H9 (cell line): ENCODE results near the gene PRKAG3. TPM values are rescaled to one million over a fixed set of nuclear protein-coding genes. Genes with fewer than 3 reads are reported as not detected.

Experiments used
- DNase-seq: peaks from one replicate; pipeline ENCODE4 v3.0.0-alpha.2; 2017
- H2AFZ ChIP-seq: one replicate; pipeline ENCODE4 v1.6.1; 2013; ENCODE audit warnings: mild to moderate bottlenecking, low read length, control low read depth, moderate library complexity
- H2AK5ac ChIP-seq: 2 replicates; pipeline ENCODE4 v1.6.1; 2013; ENCODE audit warnings: low read length, control low read depth, mixed read lengths; ENCODE audit not compliant: insufficient read length
- H2BK120ac ChIP-seq: one replicate; pipeline ENCODE4 v1.6.1; 2013; ENCODE audit warnings: low read depth, mild to moderate bottlenecking, low read length, control low read depth, inconsistent platforms; ENCODE audit not compliant: poor library complexity, severe bottlenecking
- H2BK12ac ChIP-seq: 2 replicates; pipeline ENCODE4 v1.6.1; 2013; ENCODE audit warnings: low read length, control low read depth, mixed read lengths, low read depth; ENCODE audit not compliant: insufficient read length
- H2BK15ac ChIP-seq: 2 replicates; pipeline ENCODE4 v1.6.1; 2013; ENCODE audit warnings: low read depth, low read length, control low read depth
- H2BK20ac ChIP-seq: one replicate; pipeline ENCODE4 v1.6.1; 2013; ENCODE audit warnings: low read depth, mild to moderate bottlenecking, low read length, control low read depth, inconsistent platforms; ENCODE audit not compliant: poor library complexity, severe bottlenecking
- H2BK5ac ChIP-seq: 2 replicates; pipeline ENCODE4 v1.6.1; 2013; ENCODE audit warnings: low read length, control low read depth, mixed read lengths; ENCODE audit not compliant: insufficient read length
- H3K14ac ChIP-seq: 2 replicates; pipeline ENCODE4 v1.6.1; 2013; ENCODE audit warnings: low read length, control low read depth; ENCODE audit not compliant: insufficient read depth
- H3K18ac ChIP-seq: 2 replicates; pipeline ENCODE4 v1.6.1; 2013; ENCODE audit warnings: low read depth, mild to moderate bottlenecking, mixed read lengths, low read length, control low read depth; ENCODE audit not compliant: insufficient read length
- H3K23ac ChIP-seq: 2 replicates; pipeline ENCODE4 v1.6.1; 2013; ENCODE audit warnings: low read length, control low read depth, mixed read lengths, low read depth; ENCODE audit not compliant: insufficient read length
- H3K23me2 ChIP-seq: 2 replicates; pipeline ENCODE4 v1.6.1; 2013; ENCODE audit warnings: low read depth, mild to moderate bottlenecking, mixed read lengths, low read length, control low read depth; ENCODE audit not compliant: insufficient read length, poor library complexity, severe bottlenecking
- H3K27ac ChIP-seq: 2 replicates; pipeline ENCODE4 v1.5.1; 2013; ENCODE audit warnings: low read length, control low read depth, mixed read lengths, low read depth; ENCODE audit not compliant: insufficient read length
- H3K27me3 ChIP-seq: 2 replicates; pipeline ENCODE4 v1.6.1; 2013; ENCODE audit warnings: low read length, control low read depth, inconsistent platforms; ENCODE audit not compliant: insufficient read depth
- H3K4ac ChIP-seq: 2 replicates; pipeline ENCODE4 v1.6.1; 2013; ENCODE audit warnings: low read depth, mild to moderate bottlenecking, control low read depth, inconsistent platforms, low read length, moderate library complexity
- H3K4me1 ChIP-seq: 2 replicates; pipeline ENCODE4 v1.6.1; 2013; ENCODE audit warnings: low read length, control low read depth, inconsistent platforms; ENCODE audit not compliant: insufficient read depth
- H3K4me2 ChIP-seq: 2 replicates; pipeline ENCODE4 v1.6.1; 2013; ENCODE audit warnings: low read length, control low read depth, mixed read lengths; ENCODE audit not compliant: insufficient read length, insufficient read depth
- H3K56ac ChIP-seq: 2 replicates; pipeline ENCODE4 v1.6.1; 2013; ENCODE audit warnings: low read depth, mild to moderate bottlenecking, mixed read lengths, low read length, control low read depth; ENCODE audit not compliant: insufficient read length
- H3K79me1 ChIP-seq: 2 replicates; pipeline ENCODE4 v1.6.1; 2013; ENCODE audit warnings: low read depth, mild to moderate bottlenecking, moderate library complexity, low read length, control low read depth, inconsistent platforms; ENCODE audit not compliant: insufficient read depth, poor library complexity, severe bottlenecking
- H3K79me2 ChIP-seq: 2 replicates; pipeline ENCODE4 v1.6.1; 2013; ENCODE audit warnings: low read length, control low read depth, inconsistent platforms; ENCODE audit not compliant: insufficient read depth
- H3K9ac ChIP-seq: 2 replicates; pipeline ENCODE4 v1.6.1; 2013; ENCODE audit warnings: low read length, control low read depth, mixed read lengths; ENCODE audit not compliant: insufficient read length; ENCODE audit errors: extremely low read depth
- H3K9me3 ChIP-seq: one replicate; pipeline ENCODE4 v1.6.1; 2013; ENCODE audit warnings: low read depth, low read length, inconsistent platforms; ENCODE audit not compliant: control insufficient read depth
- H3T11ph ChIP-seq: one replicate; pipeline ENCODE4 v1.6.1; 2013; ENCODE audit warnings: mild to moderate bottlenecking, low read length, control low read depth, inconsistent platforms
- H4K20me1 ChIP-seq: one replicate; pipeline ENCODE4 v1.6.1; 2013; ENCODE audit not compliant: control insufficient read depth, insufficient read length, insufficient read depth
- H4K5ac ChIP-seq: 2 replicates; pipeline ENCODE4 v1.6.1; 2013; ENCODE audit warnings: low read depth, mild to moderate bottlenecking, mixed read lengths, low read length, control low read depth; ENCODE audit not compliant: insufficient read length
- H4K8ac ChIP-seq: replicated peaks from 2 replicates; pipeline ENCODE4 v1.6.1; 2013; ENCODE audit warnings: low read length, control low read depth, mixed read lengths, low read depth; ENCODE audit not compliant: insufficient read length
- H4K91ac ChIP-seq: 2 replicates; pipeline ENCODE4 v1.6.1; 2013; ENCODE audit warnings: low read depth, mild to moderate bottlenecking, moderate library complexity, mixed read lengths, low read length, control low read depth; ENCODE audit not compliant: insufficient read length
- H3K27ac Mint-ChIP-seq, 3 experiments: 2 replicates in 2 of 3; 3 replicates in 1 of 3; pipeline ENCODE4 v1.8.0; 2020 to 2021; ENCODE audit warnings: mixed read lengths in 3 of 3, mild to moderate bottlenecking in 1 of 3, moderate library complexity in 1 of 3
- H3K27me3 Mint-ChIP-seq: 2 replicates; pipeline ENCODE4 v1.8.0; 2021; ENCODE audit warnings: low read depth, mild to moderate bottlenecking, moderate library complexity, mixed read lengths
- H3K36me3 Mint-ChIP-seq, 3 experiments: 2 replicates in 2 of 3; 3 replicates in 1 of 3; pipeline ENCODE4 v1.8.0; 2020 to 2021; ENCODE audit warnings: low read depth in 3 of 3, mixed read lengths in 3 of 3; ENCODE audit not compliant: insufficient read depth in 1 of 3
- H3K4me1 Mint-ChIP-seq, 2 experiments: 2 replicates each; pipeline ENCODE4 v1.8.0; 2020; ENCODE audit warnings: mixed read lengths in 2 of 2
- H3K4me3 Mint-ChIP-seq, 2 experiments: 2 replicates in 1 of 2; 3 replicates in 1 of 2; pipeline ENCODE4 v1.8.0; 2020 to 2021; ENCODE audit warnings: mild to moderate bottlenecking in 2 of 2, mixed read lengths in 2 of 2, moderate library complexity in 1 of 2
- H3K9me3 Mint-ChIP-seq, 2 experiments: 2 replicates in 1 of 2; 3 replicates in 1 of 2; pipeline ENCODE4 v1.8.0; 2020; ENCODE audit warnings: mild to moderate bottlenecking in 2 of 2, mixed read lengths in 2 of 2, moderate library complexity in 1 of 2
- CTCF ChIP-seq: fragments of 200-600 bp; sonication (generic); conservative IDR thresholded peaks from 3 replicates; pipeline ENCODE4 v1.8.0; 2021; ENCODE audit warnings: antibody characterized with exemption, mild to moderate bottlenecking
- WGBS: extraction: QIAGEN DNeasy Blood & Tissue Kit; methylation state at CpG from one replicate; pipeline ENCODE4 v1.1.7; 2013; ENCODE audit warnings: missing lambda C conversion rate, low lambda C conversion rate, mixed read lengths; ENCODE audit not compliant: insufficient read length; ENCODE audit errors: extremely low coverage; 5-methylcytosine and 5-hydroxymethylcytosine counted together
- total RNA-seq: library from RNA; stranded (reverse); gene quantifications from 2 replicates; pipeline ENCODE4 v1.2.1, GENCODE V29; 2021

The PRKAG3 gene
- total RNA-seq, 1 experiment from 2014 or later = not detected

GRCh38 chr2:218837495-218837894 is 5.9 kb upstream of the PRKAG3 start:
- TF ChIP-seq CTCF = no peak
- H3K4ac ChIP-seq = no peak overlapping the region
- no peak overlapping the region for H2BK15ac ChIP-seq
- Mint-ChIP-seq H3K27me3 (peaks cover 24% of the 10 kb centered on the region), H3K9me3 (no peaks in the 10 kb centered on the region; a peak in 3 of 5 replicates), H3K4me1 (peaks cover 3 to 5% of the 10 kb centered on the region in 2 experiments; a peak in 1 of 4 replicates), H3K36me3 (no peaks in the 10 kb centered on the region), H3K4me3 (no peak overlapping the region), H3K27ac (no peak overlapping the region)
- no peak overlapping the region for H3T11ph ChIP-seq
- no peaks in the 10 kb centered on the region for H4K20me1 ChIP-seq
- H3K79me1 ChIP-seq = no peaks in the 10 kb centered on the region
- H2AK5ac ChIP-seq = no peak overlapping the region
- H3K79me2 ChIP-seq = no peaks in the 10 kb centered on the region
- H3K27ac ChIP-seq = no peak overlapping the region
- no peak overlapping the region for H2AFZ ChIP-seq
- H4K8ac ChIP-seq = no peak overlapping the region
- no peaks in the 10 kb centered on the region for H3K23me2 ChIP-seq
- no peak overlapping the region for H2BK120ac ChIP-seq
- no peak overlapping the region for H3K4me2 ChIP-seq
- WGBS = no CpG with 5 or more reads among the region's 2 CpGs
- H3K18ac ChIP-seq = no peak overlapping the region
- no peak overlapping the region for H3K9ac ChIP-seq
- no peak overlapping the region for H3K56ac ChIP-seq
- H2BK20ac ChIP-seq = no peak overlapping the region
- no peaks in the 10 kb centered on the region for H3K27me3 ChIP-seq
- H4K91ac ChIP-seq = no peak overlapping the region
- no peaks in the 10 kb centered on the region for H3K4me1 ChIP-seq
- no peak for DNase-seq
- H3K23ac ChIP-seq = no peak overlapping the region
- H2BK5ac ChIP-seq = no peak overlapping the region
- no peak overlapping the region for H2BK12ac ChIP-seq
- no peak overlapping the region for H3K14ac ChIP-seq
- H4K5ac ChIP-seq = no peak overlapping the region
- no peaks in the 10 kb centered on the region for H3K9me3 ChIP-seq
